ENCODE measurements around the gene CELF2.

CELF2 gene

DNA sequence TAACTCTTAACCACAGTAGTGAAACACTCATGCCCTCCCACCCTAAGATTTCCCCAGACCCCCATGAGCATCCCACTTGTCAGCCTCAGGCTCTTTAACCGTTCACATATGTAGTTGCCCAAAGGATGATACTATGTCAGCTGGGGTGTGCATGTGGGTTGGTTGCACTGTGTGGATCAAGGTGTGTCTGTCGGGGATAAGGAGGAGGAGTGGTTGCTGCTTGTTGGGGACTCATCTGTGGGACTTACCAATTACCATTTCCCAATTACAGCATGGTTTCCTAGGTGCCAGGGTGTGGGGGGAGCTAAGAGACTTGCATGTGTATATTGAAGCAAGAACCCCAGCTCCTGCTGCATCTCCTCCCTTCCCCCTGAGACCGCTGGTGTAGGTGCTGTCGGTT is 48.8 kb downstream of the CELF2 start:
- no peak overlapping the region for H3K4me2 ChIP-seq (ENCODE audit: low read length)

DNA sequence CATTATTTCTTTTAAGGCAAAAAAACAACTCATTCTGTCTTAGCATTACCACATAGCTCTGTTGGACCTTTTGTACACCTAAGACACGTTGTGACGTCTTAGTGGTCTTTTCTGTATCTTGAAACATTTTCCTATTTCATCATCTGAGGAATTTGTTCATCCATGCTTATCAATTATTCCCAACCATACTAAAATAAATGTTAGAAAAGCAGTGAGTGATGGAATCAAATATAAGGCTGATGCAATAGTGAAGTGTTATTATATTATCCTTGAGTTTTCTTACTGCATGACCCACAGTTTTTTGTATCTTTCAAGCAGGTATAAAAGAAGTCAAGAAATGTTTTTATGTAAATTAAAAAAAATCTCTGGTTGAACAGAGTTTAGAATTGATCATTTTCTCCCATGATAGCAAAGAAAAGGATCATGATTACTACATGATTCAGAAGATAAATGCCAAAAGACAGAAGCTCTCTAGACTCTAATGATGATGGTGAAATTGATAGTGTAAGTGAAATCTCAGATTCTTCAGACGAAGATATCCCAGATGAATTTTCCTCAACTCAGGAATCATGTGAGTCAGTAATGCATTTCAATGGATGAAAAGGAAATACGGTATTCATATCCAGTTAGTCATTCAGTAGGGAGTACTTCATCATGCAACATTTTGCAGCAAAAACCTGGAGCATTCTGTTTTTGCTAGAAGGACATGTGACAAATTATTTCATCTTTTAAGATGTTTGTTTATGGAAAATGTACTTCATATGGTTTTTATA is 51.4 kb downstream of the CELF2 start:
- Histone ChIP-seq H3K9me3 (ENCODE audit: control insufficient read depth, low read length) (no peaks in the 10 kb centered on the region), H3K4me3 (ENCODE audit: low read depth, low read length) (no peak overlapping the region), H3K4me1 (peaks cover 4% of the 10 kb centered on the region), H3K27ac (no peak overlapping the region), H3K4me2 (ENCODE audit: low read length) (no peak overlapping the region), H3K79me2 (no peaks in the 10 kb centered on the region), H2AFZ (no peak overlapping the region), H3K27me3 (ENCODE audit: control insufficient read depth, insufficient read depth, low read length) (no peaks in the 10 kb centered on the region), H3K36me3 (ENCODE audit: control insufficient read depth, insufficient read depth, low read length) (no peaks in the 10 kb centered on the region), H3K9ac (no peak overlapping the region)
- TF ChIP-seq, protein P1, sequence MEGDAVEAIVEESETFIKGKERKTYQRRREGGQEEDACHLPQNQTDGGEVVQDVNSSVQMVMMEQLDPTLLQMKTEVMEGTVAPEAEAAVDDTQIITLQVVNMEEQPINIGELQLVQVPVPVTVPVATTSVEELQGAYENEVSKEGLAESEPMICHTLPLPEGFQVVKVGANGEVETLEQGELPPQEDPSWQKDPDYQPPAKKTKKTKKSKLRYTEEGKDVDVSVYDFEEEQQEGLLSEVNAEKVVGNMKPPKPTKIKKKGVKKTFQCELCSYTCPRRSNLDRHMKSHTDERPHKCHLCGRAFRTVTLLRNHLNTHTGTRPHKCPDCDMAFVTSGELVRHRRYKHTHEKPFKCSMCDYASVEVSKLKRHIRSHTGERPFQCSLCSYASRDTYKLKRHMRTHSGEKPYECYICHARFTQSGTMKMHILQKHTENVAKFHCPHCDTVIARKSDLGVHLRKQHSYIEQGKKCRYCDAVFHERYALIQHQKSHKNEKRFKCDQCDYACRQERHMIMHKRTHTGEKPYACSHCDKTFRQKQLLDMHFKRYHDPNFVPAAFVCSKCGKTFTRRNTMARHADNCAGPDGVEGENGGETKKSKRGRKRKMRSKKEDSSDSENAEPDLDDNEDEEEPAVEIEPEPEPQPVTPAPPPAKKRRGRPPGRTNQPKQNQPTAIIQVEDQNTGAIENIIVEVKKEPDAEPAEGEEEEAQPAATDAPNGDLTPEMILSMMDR (IDR thresholded peaks at IDR 0.05): no peak

More for the DNA sequence above, 48.8 kb downstream of the CELF2 start:
- Histone ChIP-seq H3K4me3 (ENCODE audit: low read depth, low read length) (no peak overlapping the region), H3K27me3 (ENCODE audit: control insufficient read depth, insufficient read depth, low read length) (no peaks in the 10 kb centered on the region), H2AFZ (no peak overlapping the region), H3K9me3 (ENCODE audit: control insufficient read depth, low read length) (no peaks in the 10 kb centered on the region), H3K4me1 (peaks cover 4% of the 10 kb centered on the region), H3K9ac (no peak overlapping the region), H3K27ac (no peak overlapping the region), H3K36me3 (ENCODE audit: control insufficient read depth, insufficient read depth, low read length) (no peaks in the 10 kb centered on the region), H3K79me2 (no peaks in the 10 kb centered on the region)
- TF ChIP-seq, protein P1 (IDR thresholded peaks at IDR 0.05): no peak

DNA sequence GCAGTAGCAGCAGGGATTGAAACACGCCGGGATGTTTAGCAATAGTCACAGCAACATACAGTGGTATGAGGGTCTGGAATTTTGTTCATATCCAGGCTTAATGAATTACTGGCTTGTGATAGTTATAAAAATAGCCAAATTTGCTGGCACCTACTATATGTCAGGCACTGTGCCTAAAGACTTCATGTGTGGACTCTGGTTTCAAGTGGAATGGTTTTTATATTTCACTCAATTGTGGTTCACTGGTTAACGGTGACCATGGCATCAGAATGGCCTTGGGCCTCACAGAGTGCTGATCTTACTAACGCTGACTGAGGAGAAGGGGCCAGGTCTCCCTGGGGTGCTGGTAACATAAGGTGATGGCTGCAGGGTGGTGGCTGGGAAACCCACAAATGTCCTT is 55.7 kb downstream of the CELF2 start:
- no peak overlapping the region for H3K4me3 ChIP-seq (ENCODE audit: low read depth, low read length)

DNA sequence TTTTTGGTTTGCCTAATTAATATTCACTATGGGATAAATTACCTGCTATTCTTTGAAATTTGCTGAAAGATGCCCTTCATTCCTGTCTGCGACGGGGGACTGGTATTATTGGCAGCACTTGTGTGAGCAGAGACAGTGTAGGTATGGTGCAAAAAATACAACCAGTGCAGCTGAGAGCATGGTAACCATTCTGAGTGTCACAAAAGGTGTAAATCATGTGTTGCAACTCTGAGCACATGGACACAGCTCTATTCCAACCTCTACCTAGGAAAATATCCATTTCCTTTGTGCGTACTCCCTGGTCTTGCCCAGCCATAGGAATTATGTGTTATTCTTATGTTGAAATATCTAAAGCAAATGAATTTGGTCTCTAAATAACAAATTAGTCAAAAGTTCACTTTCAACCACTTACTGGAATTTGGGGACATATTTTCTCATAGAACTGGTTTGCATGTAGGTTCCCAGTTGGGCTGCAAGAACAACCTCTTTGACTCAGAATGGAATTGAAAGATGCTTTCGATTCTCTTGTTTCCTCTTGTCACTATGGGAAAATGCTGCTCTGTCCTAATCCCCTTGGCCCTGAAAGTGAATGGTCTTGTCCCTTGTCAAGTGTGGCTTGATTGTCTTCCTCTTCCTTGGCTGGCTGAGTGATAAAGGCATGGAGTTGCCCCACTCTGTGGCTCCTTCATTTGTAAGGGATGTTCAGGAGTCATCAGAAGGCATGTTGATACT is 57.0 kb downstream of the CELF2 start:
- no peaks in the 10 kb centered on the region for H3K4me1 ChIP-seq
- no peak overlapping the region for H3K4me3 ChIP-seq (ENCODE audit: low read depth, low read length)
- H3K27ac ChIP-seq: no peak overlapping the region
- no peaks in the 10 kb centered on the region for H3K9me3 ChIP-seq (ENCODE audit: control insufficient read depth, low read length)
- no peak overlapping the region for H2AFZ ChIP-seq
- H3K9ac ChIP-seq: no peak overlapping the region
- no peak overlapping the region for H3K4me2 ChIP-seq (ENCODE audit: low read length)
- H3K79me2 ChIP-seq: no peaks in the 10 kb centered on the region
- H3K27me3 ChIP-seq (ENCODE audit: control insufficient read depth, insufficient read depth, low read length): no peaks in the 10 kb centered on the region
- TF ChIP-seq, protein P1 (IDR thresholded peaks at IDR 0.05): no peak
- H3K36me3 ChIP-seq (ENCODE audit: control insufficient read depth, insufficient read depth, low read length): no peaks in the 10 kb centered on the region

More for the DNA sequence above, 55.7 kb downstream of the CELF2 start:
- TF ChIP-seq, protein P1 (IDR thresholded peaks at IDR 0.05): no peak
- H3K9me3 ChIP-seq (ENCODE audit: control insufficient read depth, low read length): no peaks in the 10 kb centered on the region
- H3K4me1 ChIP-seq: no peaks in the 10 kb centered on the region
- H3K27me3 ChIP-seq (ENCODE audit: control insufficient read depth, insufficient read depth, low read length): no peaks in the 10 kb centered on the region
- no peaks in the 10 kb centered on the region for H3K36me3 ChIP-seq (ENCODE audit: control insufficient read depth, insufficient read depth, low read length)
- H3K9ac ChIP-seq: no peak overlapping the region
- no peaks in the 10 kb centered on the region for H3K79me2 ChIP-seq
- no peak overlapping the region for H3K27ac ChIP-seq
- H3K4me2 ChIP-seq (ENCODE audit: low read length): no peak overlapping the region
- H2AFZ ChIP-seq: no peak overlapping the region

All from parathyroid adenoma (tissue), 2 donors.